Colon (tissue), 2 donors: ENCODE measurements around the gene C5.

ENCODE experiments used
- FAIRE-seq: peaks from 2 replicates; lab custom pipeline; 2012; peaks lifted over from hg19 to GRCh38; lab: Jason Lieb, UNC
- donor health status: control.
- donor health status: control.

Gene C5

GRCh38 chr9:120941046-120941770 is 108.9 kb downstream of the C5 start:
- no peak for FAIRE-seq

- no peak for FAIRE-seq
Observed at GRCh38 chr9:120940573-120940972, 109.5 kb downstream of the C5 start.

GRCh38 chr9:120938851-120939250 is 111.2 kb downstream of the C5 start:
- FAIRE-seq: no peak

GRCh38 chr9:120937596-120937995 is 112.5 kb downstream of the C5 start:
- no peak for FAIRE-seq

- FAIRE-seq: no peak
Observed at GRCh38 chr9:120937127-120937526, 112.9 kb downstream of the C5 start.

GRCh38 chr9:120936764-120937122 is 113.3 kb downstream of the C5 start:
- FAIRE-seq: no peak

- no peak for FAIRE-seq
Observed at GRCh38 chr9:120936011-120936763, 113.9 kb downstream of the C5 start.

GRCh38 chr9:120935383-120935857 is 114.7 kb downstream of the C5 start:
- no peak for FAIRE-seq

GRCh38 chr9:120934281-120934680 is 115.8 kb downstream of the C5 start:
- no peak for FAIRE-seq

GRCh38 chr9:120933310-120934055 is 116.6 kb downstream of the C5 start:
- no peak for FAIRE-seq

GRCh38 chr9:120932086-120932823 is 117.8 kb downstream of the C5 start:
- FAIRE-seq: no peak

GRCh38 chr9:120931231-120932085 is 118.6 kb downstream of the C5 start:
- FAIRE-seq: no peak

- FAIRE-seq: no peak
Observed at GRCh38 chr9:120929229-120929791, 120.8 kb downstream of the C5 start.

GRCh38 chr9:120928483-120929228 is 121.4 kb downstream of the C5 start:
- no peak for FAIRE-seq

- FAIRE-seq: no peak
Observed at GRCh38 chr9:120928015-120928482, 122.0 kb downstream of the C5 start.

GRCh38 chr9:120927269-120928014 is 122.6 kb downstream of the C5 start:
- FAIRE-seq: no peak

- FAIRE-seq: no peak
Observed at GRCh38 chr9:120926397-120926928, 123.6 kb downstream of the C5 start, which contains the start of gene TRAF1. Gene TRAF1 (minus strand): TSS chr9:120926796. CDS start chr9:120926075, 721 bp downstream.

- no peak for FAIRE-seq
Observed at GRCh38 chr9:120925535-120926396, 124.3 kb downstream of the C5 start.
